Thyroid gland (tissue), 4 donors: ENCODE data around the gene NYNRIN. TPM values are rescaled to one million over a fixed set of nuclear protein-coding genes. Genes with fewer than 3 reads are reported as not detected.

Source experiments
- DNase-seq, 2 donors: peaks; one replicate each; pipeline ENCODE4 v3.0.0-alpha.2; 2019
- H3K27ac ChIP-seq, 3 donors: fragments of 200-600 bp; sonication (generic); 1 replicate in 2 of 3; 2 replicates in 1 of 3; pipeline ENCODE4 v1.5.1; 2016 to 2019; ENCODE audit warnings: mild to moderate bottlenecking in 1 of 3, moderate library complexity in 1 of 3
- H3K27me3 ChIP-seq: fragments of 200-600 bp; sonication (generic); one replicate; pipeline ENCODE4 v1.5.1; 2019
- H3K36me3 ChIP-seq, 2 donors: fragments of 200-600 bp; sonication (generic); one replicate each; pipeline ENCODE4 v1.5.1; 2016 to 2019
- H3K4me1 ChIP-seq, 2 donors: fragments of 200-600 bp; sonication (generic); one replicate each; pipeline ENCODE4 v1.5.1; 2017 to 2019
- H3K4me3 ChIP-seq, 3 donors: fragments of 200-600 bp; sonication (generic); replicated peaks in 1 of 3; 1 replicate in 2 of 3; 2 replicates in 1 of 3; pipeline ENCODE4 v1.5.1; 2016; ENCODE audit warnings: mild to moderate bottlenecking in 1 of 3
- H3K9me3 ChIP-seq: fragments of 200-600 bp; sonication (generic); one replicate; pipeline ENCODE4 v1.5.1; 2017
- POLR2A ChIP-seq, 2 donors: fragments of 450-650 bp; IDR thresholded peaks; one replicate each; pipeline ENCODE4 v1.6.1; 2017; ENCODE audit warnings: antibody characterized with exemption in 2 of 2, mild to moderate bottlenecking in 2 of 2, moderate library complexity in 1 of 2
- WGBS, 2 donors: methylation state at CpG; one replicate each; pipeline ENCODE4 v1.1.5; 2017; 5-methylcytosine and 5-hydroxymethylcytosine counted together
- intact Hi-C: fragments of 100-400 bp; cut with DNase I; formaldehyde crosslinking; loops from one replicate; pipeline ENCODE4 v1.15.1; 2023
- total RNA-seq, 4 donors: library from RNA; depleted of rRNA; stranded (reverse); fragments of >200 nt; gene quantifications; one replicate each; pipeline ENCODE4 v1.2.3, GENCODE V29; 2016
- TF ChIP-seq, protein P1 (sequence below), 6 experiments: fragments of 200-600 bp in 3 of 6; fragments of 450-650 bp in 3 of 6; sonication (generic) in 3 of 6; IDR thresholded peaks; one replicate each; pipeline ENCODE4 v1.5.1; 2016 to 2019; ENCODE audit warnings: antibody characterized with exemption in 6 of 6, mild to moderate bottlenecking in 2 of 6, inconsistent platforms in 1 of 6, moderate library complexity in 1 of 6

The NYNRIN gene
- total RNA-seq, 4 donors from 2014 or later = 11.7 to 19.9 (median 12.3) TPM

DNA sequence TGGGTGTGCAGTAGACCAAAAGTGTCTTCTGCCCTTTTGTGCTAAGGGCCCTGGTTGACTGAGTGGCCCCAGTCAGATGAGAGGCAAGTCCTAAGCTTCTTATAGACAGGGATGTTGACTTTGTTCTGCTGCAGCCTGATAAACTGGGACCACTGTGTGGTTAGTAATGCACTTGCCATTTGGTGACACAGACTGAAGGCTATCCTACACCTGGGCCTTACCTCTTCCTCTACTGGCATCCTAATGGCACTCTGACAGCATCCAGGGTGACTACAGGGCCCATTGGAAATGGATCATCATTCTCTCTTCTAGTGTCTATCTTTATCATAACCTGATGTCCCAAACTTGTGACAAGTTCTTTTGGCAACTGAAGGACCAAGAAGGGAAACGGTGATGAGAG, 40.5 kb downstream of the NYNRIN start:
- WGBS, 2 donors = 79% methylated on average over 1 of the region's 1 CpG
- H3K4me1 ChIP-seq = peaks cover 13 to 41% of the 10 kb centered on the region in 2 donors
- peaks cover 29 to 33% of the 10 kb centered on the region in 2 donors for H3K36me3 ChIP-seq
- no peaks in the 10 kb centered on the region for H3K9me3 ChIP-seq
- H3K27me3 ChIP-seq = no peaks in the 10 kb centered on the region
- intact Hi-C loops = loop anchor here (10.0 kb wide), 1 partner anchor 204 kb away; the partner anchor contains the start of genes GMPR2 and NEDD8
- no peak overlapping the region for H3K4me3 ChIP-seq
- no peak for TF ChIP-seq POLR2A (IDR thresholded peaks at IDR 0.05)
- TF ChIP-seq, protein P1, sequence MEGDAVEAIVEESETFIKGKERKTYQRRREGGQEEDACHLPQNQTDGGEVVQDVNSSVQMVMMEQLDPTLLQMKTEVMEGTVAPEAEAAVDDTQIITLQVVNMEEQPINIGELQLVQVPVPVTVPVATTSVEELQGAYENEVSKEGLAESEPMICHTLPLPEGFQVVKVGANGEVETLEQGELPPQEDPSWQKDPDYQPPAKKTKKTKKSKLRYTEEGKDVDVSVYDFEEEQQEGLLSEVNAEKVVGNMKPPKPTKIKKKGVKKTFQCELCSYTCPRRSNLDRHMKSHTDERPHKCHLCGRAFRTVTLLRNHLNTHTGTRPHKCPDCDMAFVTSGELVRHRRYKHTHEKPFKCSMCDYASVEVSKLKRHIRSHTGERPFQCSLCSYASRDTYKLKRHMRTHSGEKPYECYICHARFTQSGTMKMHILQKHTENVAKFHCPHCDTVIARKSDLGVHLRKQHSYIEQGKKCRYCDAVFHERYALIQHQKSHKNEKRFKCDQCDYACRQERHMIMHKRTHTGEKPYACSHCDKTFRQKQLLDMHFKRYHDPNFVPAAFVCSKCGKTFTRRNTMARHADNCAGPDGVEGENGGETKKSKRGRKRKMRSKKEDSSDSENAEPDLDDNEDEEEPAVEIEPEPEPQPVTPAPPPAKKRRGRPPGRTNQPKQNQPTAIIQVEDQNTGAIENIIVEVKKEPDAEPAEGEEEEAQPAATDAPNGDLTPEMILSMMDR (IDR thresholded peaks at IDR 0.05) = no peak
- peak overlapping the region in 1 of 3 donors; percentile 9 for H3K27ac ChIP-seq
- no peak for DNase-seq

DNA sequence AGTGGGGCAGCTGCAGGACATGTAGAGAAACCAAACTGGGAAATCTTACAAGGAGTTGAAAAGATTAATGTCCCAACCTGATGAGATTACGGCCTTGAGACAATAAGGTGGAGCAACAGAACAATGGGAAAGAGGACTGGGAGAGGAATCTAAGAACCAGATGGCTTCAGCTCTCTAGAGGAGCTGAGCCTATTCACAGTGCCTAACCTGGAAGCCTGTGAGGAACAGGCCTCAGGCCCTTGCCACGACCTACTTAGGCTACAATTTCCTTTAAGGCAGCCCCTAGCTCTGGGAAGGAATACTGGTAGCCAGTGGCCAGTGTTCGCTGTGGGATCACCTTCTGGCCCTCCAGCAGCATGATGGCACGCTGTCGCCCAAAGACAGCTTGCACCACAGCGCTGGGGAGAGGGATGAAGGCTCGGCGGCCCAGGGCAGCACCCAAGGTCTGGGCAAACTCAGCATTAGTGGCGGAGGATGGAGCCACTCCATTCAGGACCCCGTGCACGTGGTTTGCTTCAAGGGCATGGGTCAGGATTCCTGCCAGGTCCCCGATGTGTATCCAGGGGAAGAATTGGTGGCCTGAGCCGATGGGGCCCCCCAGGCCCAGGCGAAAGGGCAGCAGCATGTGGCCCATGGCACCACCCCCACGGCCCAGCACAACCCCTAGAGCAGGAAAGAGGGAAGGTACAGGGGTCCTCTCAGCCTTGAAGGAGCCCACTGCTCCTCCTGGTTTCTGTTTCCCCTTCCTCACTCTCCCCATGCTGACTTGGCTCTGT, 41.2 kb downstream of the NYNRIN start:
- TF ChIP-seq, protein P1 (IDR thresholded peaks at IDR 0.05) = no peak
- no peak for TF ChIP-seq POLR2A (IDR thresholded peaks at IDR 0.05)
- peaks cover 27 to 33% of the 10 kb centered on the region in 2 donors for H3K36me3 ChIP-seq
- peak overlapping the region in 1 of 3 donors; percentile 9 for H3K27ac ChIP-seq
- no peak for DNase-seq
- H3K4me1 ChIP-seq = peaks cover 13 to 39% of the 10 kb centered on the region in 2 donors
- H3K27me3 ChIP-seq = no peaks in the 10 kb centered on the region
- H3K4me3 ChIP-seq = no peak overlapping the region
- H3K9me3 ChIP-seq = no peaks in the 10 kb centered on the region
- 72 to 75% methylated on average over 15 of the region's 15 CpGs for WGBS, 2 donors
- intact Hi-C loops = loop anchor here (10.0 kb wide), 1 partner anchor 205 kb away; the partner anchor contains the start of genes GMPR2 and NEDD8

DNA sequence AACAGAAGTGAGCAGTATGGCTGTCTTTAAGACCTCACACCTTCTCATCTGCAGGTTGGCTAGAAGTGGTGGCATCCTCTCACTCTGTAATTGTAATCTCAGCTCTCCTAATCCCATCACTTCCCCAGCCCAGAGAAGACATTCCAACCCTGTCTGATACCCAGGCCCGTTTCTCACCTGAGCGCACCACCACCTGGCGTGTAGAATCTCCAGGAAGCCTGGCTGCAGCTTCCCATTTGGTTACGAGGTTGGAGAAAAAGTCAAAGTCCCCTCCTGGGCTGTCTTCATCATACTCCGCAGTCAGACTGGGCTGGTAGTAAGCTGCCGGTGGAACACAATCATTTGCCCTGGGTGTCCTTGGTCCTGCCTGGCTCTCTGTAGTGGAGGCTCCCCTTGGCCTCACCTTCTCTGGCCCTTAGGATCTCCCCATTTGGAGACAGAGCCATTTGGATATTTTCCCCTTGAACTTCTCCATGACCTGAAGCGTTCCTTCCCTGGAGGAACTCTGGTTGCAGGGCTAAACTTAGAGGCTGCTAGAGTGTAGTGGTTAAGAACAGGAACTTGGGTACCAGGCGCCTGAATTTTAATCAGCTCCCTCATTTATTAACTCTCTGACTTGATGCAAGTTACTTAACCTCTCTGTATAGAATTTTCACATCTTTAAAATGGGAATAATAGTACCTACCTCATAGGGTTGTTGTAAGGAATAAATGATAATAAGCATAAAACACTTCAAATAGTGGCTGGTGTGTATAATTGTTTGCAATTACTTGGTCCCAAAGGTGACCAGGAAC, 42.0 kb downstream of the NYNRIN start:
- no peaks in the 10 kb centered on the region for H3K9me3 ChIP-seq
- peak overlapping the region in 2 of 3 donors; percentile 98 to 100 for H3K27ac ChIP-seq
- intact Hi-C loops = no loop called here
- no peaks in the 10 kb centered on the region for H3K27me3 ChIP-seq
- peaks cover 13 to 31% of the 10 kb centered on the region in 2 donors for H3K4me1 ChIP-seq
- peaks cover 27 to 33% of the 10 kb centered on the region in 2 donors for H3K36me3 ChIP-seq
- 88 to 91% methylated on average over 8 of the region's 8 CpGs for WGBS, 2 donors
- no peak for DNase-seq
- H3K4me3 ChIP-seq = no peak overlapping the region
- TF ChIP-seq POLR2A (IDR thresholded peaks at IDR 0.05) = no peak
- TF ChIP-seq, protein P1 (IDR thresholded peaks at IDR 0.05) = no peak

DNA sequence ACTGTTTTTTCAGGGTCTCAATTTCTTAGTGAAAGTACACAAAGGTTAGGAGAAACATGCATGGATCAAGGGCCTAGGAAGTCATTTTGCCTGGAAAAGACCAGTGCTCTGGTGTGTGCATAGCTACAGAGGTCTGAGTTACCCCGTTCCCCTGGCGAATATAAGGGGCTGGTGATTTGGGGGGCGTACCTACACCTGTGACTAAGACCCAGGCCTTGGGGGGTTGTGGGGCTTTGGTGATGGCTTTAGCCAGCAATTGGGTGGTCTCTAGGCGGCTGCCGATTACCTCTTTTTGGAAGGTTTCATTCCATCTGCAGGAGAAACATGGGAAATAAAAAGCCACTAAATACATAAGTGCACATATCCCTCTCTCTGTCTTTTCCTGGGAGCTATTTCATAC, 42.7 kb downstream of the NYNRIN start:
- WGBS, 2 donors = 52 to 53% methylated on average over 5 of the region's 5 CpGs
- TF ChIP-seq, protein P1 (IDR thresholded peaks at IDR 0.05) = no peak
- no peak for TF ChIP-seq POLR2A (IDR thresholded peaks at IDR 0.05)
- H3K27me3 ChIP-seq = no peaks in the 10 kb centered on the region
- no peak for DNase-seq
- no peaks in the 10 kb centered on the region for H3K9me3 ChIP-seq
- H3K27ac ChIP-seq = peak overlapping the region; percentile 98 to 100 (median 98)
- H3K4me1 ChIP-seq = peaks cover 13 to 25% of the 10 kb centered on the region in 2 donors
- H3K4me3 ChIP-seq = peak overlapping the region in 1 of 3 donors; percentile 53
- H3K36me3 ChIP-seq = peaks cover 23 to 33% of the 10 kb centered on the region in 2 donors
- intact Hi-C loops = no loop called here
